Measurements from ENCODE around the gene PGLYRP3. TPM values are rescaled to one million over a fixed set of nuclear protein-coding genes. Genes with fewer than 3 reads are reported as not detected.

The PGLYRP3 gene

DNA sequence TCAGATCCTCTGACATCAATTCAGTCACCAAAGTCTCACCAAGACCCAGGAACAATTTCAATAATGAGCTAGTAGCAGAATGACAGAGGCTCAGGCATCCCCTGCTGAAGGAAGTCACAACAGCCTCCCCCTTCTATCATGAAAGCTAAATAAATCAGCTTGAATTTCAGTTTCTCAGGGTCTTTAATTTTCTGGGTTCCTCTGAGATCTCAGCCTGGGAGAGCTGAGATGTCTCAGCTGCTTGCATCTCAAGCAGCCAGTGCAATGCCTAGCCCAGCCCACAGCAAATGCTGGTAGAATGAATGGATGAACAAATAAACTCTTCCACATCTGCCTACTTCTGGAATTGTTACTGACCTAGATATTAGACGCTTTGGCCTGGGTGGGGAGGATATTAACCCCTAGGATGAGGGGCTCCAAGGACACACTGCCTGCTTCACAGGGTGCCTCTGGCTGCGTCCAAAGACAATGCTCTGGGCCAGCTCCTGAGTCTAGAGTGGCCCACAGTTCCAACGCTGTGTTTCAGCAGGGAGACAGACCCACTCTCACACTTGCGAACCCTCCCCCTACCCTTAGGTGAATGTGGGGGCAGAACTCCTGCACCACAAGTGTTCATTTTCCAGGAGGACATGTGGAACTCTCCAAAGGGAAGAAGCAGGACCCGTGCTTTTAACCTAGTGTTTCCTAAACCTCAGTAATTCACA, 64.4 kb downstream of the PGLYRP3 start:
- H3K4me2 ChIP-seq (ENCODE audit: low read length): no peak overlapping the region
- H3K27me3 ChIP-seq (ENCODE audit: insufficient read depth, low read length, poor library complexity): no peaks in the 10 kb centered on the region
- H3K79me1 ChIP-seq (ENCODE audit: low read length): no peaks in the 10 kb centered on the region
- H4K5ac ChIP-seq (ENCODE audit: low read length): no peak overlapping the region
- H2BK120ac ChIP-seq (ENCODE audit: low read depth, low read length): no peak overlapping the region
- no peak for DNase-seq
- H3K9ac ChIP-seq (ENCODE audit: low read length): no peak overlapping the region
- H3K4me1 ChIP-seq (ENCODE audit: control insufficient read depth, low read depth, low read length): no peaks in the 10 kb centered on the region
- H3K79me2 ChIP-seq (ENCODE audit: control insufficient read depth, insufficient read depth, low read length): no peaks in the 10 kb centered on the region
- H4K8ac ChIP-seq (ENCODE audit: low read depth, low read length): no peak overlapping the region
- H3K36me3 ChIP-seq (ENCODE audit: control insufficient read depth, insufficient read depth, low read length): no peaks in the 10 kb centered on the region
- H3K4ac ChIP-seq (ENCODE audit: low read depth, low read length): no peak overlapping the region
- no peak overlapping the region for H3K4me3 ChIP-seq (ENCODE audit: low read length)
- H3K27ac ChIP-seq (ENCODE audit: low read depth, low read length): no peak overlapping the region
- no CpG with 5 or more reads among the region's 5 CpGs for WGBS (ENCODE audit: extremely low coverage, insufficient coverage, low lambda C conversion rate)
- H2BK5ac ChIP-seq (ENCODE audit: low read length): no peak overlapping the region
- H3K23ac ChIP-seq (ENCODE audit: low read length): no peak overlapping the region
- H2AK5ac ChIP-seq (ENCODE audit: low read length): no peak overlapping the region
- H2BK15ac ChIP-seq (replicated peaks; ENCODE audit: low read depth): no peak overlapping the region
- no peak overlapping the region for H3K56ac ChIP-seq (ENCODE audit: low read length)
- H3K18ac ChIP-seq (ENCODE audit: low read length): no peak overlapping the region

Small RNA genes lying within 50 kb of the gene (small RNA-seq; reads per million reads assigned to genes)
- gene RNU6-160P (ENCODE audit: insufficient read depth): not detected

All from mesendoderm (in vitro differentiated cells).